D341Med (cell line): ENCODE results near the gene GUCA1A.

Experiments
- DNase-seq: peaks from one replicate; pipeline ENCODE4 v3.0.0; 2012; ENCODE audit warnings: low spot score

The GUCA1A gene

GRCh38 chr6:42173101-42173500, at the start of gene GUCA1A:
Gene GUCA1A, plus strand, starts transcription at chr6:42173364. Its CDS starts 250 bp downstream, at chr6:42173614.
- peak; percentile 73 for DNase-seq

- no peak for DNase-seq
Measured at GRCh38 chr6:42123379-42124103, 49.6 kb upstream of the GUCA1A start.

- no peak for DNase-seq
Measured at GRCh38 chr6:42124223-42124836, 48.8 kb upstream of the GUCA1A start.

- no peak for DNase-seq
Measured at GRCh38 chr6:42125231-42125630, 47.9 kb upstream of the GUCA1A start.

GRCh38 chr6:42125663-42126062, 47.5 kb upstream of the GUCA1A start:
- DNase-seq = no peak

- no peak for DNase-seq
Measured at GRCh38 chr6:42128460-42129359, 44.5 kb upstream of the GUCA1A start.

GRCh38 chr6:42129360-42129676, 43.8 kb upstream of the GUCA1A start:
- DNase-seq = no peak

- DNase-seq = no peak
Measured at GRCh38 chr6:42131531-42131930, 41.6 kb upstream of the GUCA1A start.

- DNase-seq = no peak
Measured at GRCh38 chr6:42133926-42134325, 39.2 kb upstream of the GUCA1A start.

- DNase-seq = no peak
Measured at GRCh38 chr6:42135161-42135560, 38.0 kb upstream of the GUCA1A start.

- DNase-seq = no peak
Measured at GRCh38 chr6:42135722-42136121, 37.4 kb upstream of the GUCA1A start.

GRCh38 chr6:42136508-42137193, 36.5 kb upstream of the GUCA1A start:
- DNase-seq = no peak

- DNase-seq = no peak
Measured at GRCh38 chr6:42137194-42137753, 35.9 kb upstream of the GUCA1A start.

- DNase-seq = no peak
Measured at GRCh38 chr6:42138190-42138589, 35.0 kb upstream of the GUCA1A start.

- DNase-seq = no peak
Measured at GRCh38 chr6:42138630-42139619, 34.2 kb upstream of the GUCA1A start.

GRCh38 chr6:42140032-42140431, 33.1 kb upstream of the GUCA1A start:
- no peak for DNase-seq

GRCh38 chr6:42140756-42141602, 32.2 kb upstream of the GUCA1A start:
- no peak for DNase-seq

- DNase-seq = no peak
Measured at GRCh38 chr6:42141603-42142117, 31.5 kb upstream of the GUCA1A start.

- DNase-seq = no peak
Measured at GRCh38 chr6:42142118-42142835, 30.9 kb upstream of the GUCA1A start, which contains the start of gene C6orf132. Gene C6orf132, minus strand, starts transcription at chr6:42142620. Its CDS starts 176 bp downstream, at chr6:42142444.
